NCI-H82 treated with DMSO at 0.1 percent for 48 hours (cell line): Measurements from ENCODE around the gene CALR3.
"Not testable (repeated sequence)": the region's sequence is repeated elsewhere in the genome, so short reads cannot be mapped to it uniquely, and the experiment has no call there.

Experiments used
- DNase-seq: peaks from one replicate; lab custom pipeline; 2025; ENCODE audit not compliant: unreplicated experiment; lab: John Stamatoyannopoulos, UW

The CALR3 gene

GRCh38 chr19:16495982-16496612, at the start of gene CALR3, which contains the start of gene C19orf44:
TSS of gene CALR3 (minus strand) at chr19:16496167. CDS start at chr19:16496129, 38 bp downstream.
TSS of gene C19orf44 (plus strand) at chr19:16496394. CDS start at chr19:16500793, 4,399 bp downstream.
- peak; percentile 99 for DNase-seq

- DNase-seq, result no peak
Measured at GRCh38 chr19:16544473-16545231, 48.7 kb upstream of the CALR3 start.

GRCh38 chr19:16543734-16544133, 47.8 kb upstream of the CALR3 start:
- not testable (repeated sequence) for DNase-seq

GRCh38 chr19:16542910-16543472, 47.0 kb upstream of the CALR3 start:
- peak; percentile 26 for DNase-seq

- DNase-seq, result peak; percentile 91
Measured at GRCh38 chr19:16542045-16542909, 46.3 kb upstream of the CALR3 start, which contains the start of gene CHERP. TSS of gene CHERP (minus strand) at chr19:16542437. CDS start at chr19:16542378, 59 bp downstream.

- DNase-seq, result no peak
Measured at GRCh38 chr19:16541526-16542044, 45.6 kb upstream of the CALR3 start.

- DNase-seq, result no peak
Measured at GRCh38 chr19:16540948-16541347, 45.0 kb upstream of the CALR3 start.

- DNase-seq, result no peak
Measured at GRCh38 chr19:16537111-16537510, 41.1 kb upstream of the CALR3 start.

- DNase-seq, result no peak
Measured at GRCh38 chr19:16536130-16536529, 40.2 kb upstream of the CALR3 start.

GRCh38 chr19:16535381-16535780, 39.4 kb upstream of the CALR3 start:
- no peak for DNase-seq

- no peak for DNase-seq
Measured at GRCh38 chr19:16532440-16533234, 36.7 kb upstream of the CALR3 start.

- DNase-seq, result no peak
Measured at GRCh38 chr19:16531380-16531669, 35.4 kb upstream of the CALR3 start.

- DNase-seq, result no peak
Measured at GRCh38 chr19:16530540-16531379, 34.8 kb upstream of the CALR3 start.

GRCh38 chr19:16529466-16530144, 33.6 kb upstream of the CALR3 start:
- DNase-seq, result no peak

- DNase-seq, result no peak
Measured at GRCh38 chr19:16527971-16528521, 32.1 kb upstream of the CALR3 start.

GRCh38 chr19:16527334-16527935, 31.5 kb upstream of the CALR3 start:
- DNase-seq, result no peak

GRCh38 chr19:16525751-16526481, 29.9 kb upstream of the CALR3 start:
- DNase-seq, result no peak
